Right atrium auricular region (tissue), 2 donors: ENCODE measurements around the gene GLOD5. TPM values are rescaled to one million over a fixed set of nuclear protein-coding genes. Genes with fewer than 3 reads are reported as not detected.

Experiments used
- DNase-seq: peaks from one replicate; pipeline ENCODE4 v3.0.0-alpha.2; 2019; ENCODE audit warnings: low spot score
- H3K27ac ChIP-seq, 2 donors: fragments of 200-600 bp; sonication (generic); 1 replicate in 1 of 2; 2 replicates in 1 of 2; pipeline ENCODE4 v1.5.1; 2016 to 2019
- H3K27me3 ChIP-seq, 2 donors: fragments of 200-600 bp; sonication (generic); one replicate each; pipeline versions ENCODE4 v1.5.1 to v1.6.0; 2017 to 2019
- H3K36me3 ChIP-seq: fragments of 200-600 bp; sonication (generic); one replicate; pipeline ENCODE4 v1.5.1; 2016
- H3K4me1 ChIP-seq, 2 donors: fragments of 200-600 bp; sonication (generic); one replicate each; pipeline versions ENCODE4 v1.5.1 to v1.6.0; 2017 to 2019
- H3K4me3 ChIP-seq, 2 donors: fragments of 200-600 bp; sonication (generic); 1 replicate in 1 of 2; 2 replicates in 1 of 2; pipeline ENCODE4 v1.5.1; 2017 to 2019; ENCODE audit warnings: mild to moderate bottlenecking in 1 of 2, moderate library complexity in 1 of 2
- H3K9me3 ChIP-seq, 2 donors: fragments of 200-600 bp; sonication (generic); one replicate each; pipeline ENCODE4 v1.5.1; 2019
- total RNA-seq, 2 donors: library from RNA; depleted of rRNA; stranded (reverse); fragments of >200 nt; gene quantifications; one replicate each; pipeline ENCODE4 v1.1.0, GENCODE V29; 2016
- TF ChIP-seq, protein P1 (sequence below), 2 donors: fragments of 200-600 bp; sonication (generic); IDR thresholded peaks; one replicate each; pipeline ENCODE4 v1.5.1; 2019; ENCODE audit warnings: antibody characterized with exemption in 2 of 2

GLOD5 gene
- total RNA-seq, 2 donors from 2014 or later = not detected

GRCh38 chrX:48786825-48787504, 25.4 kb downstream of the GLOD5 start:
- Histone ChIP-seq H3K4me1 (no peaks in the 10 kb centered on the region), H3K4me3 (no peak overlapping the region), H3K9me3 (no peaks in the 10 kb centered on the region), H3K27me3 (no peaks in the 10 kb centered on the region), H3K27ac (no peak overlapping the region), H3K36me3 (no peaks in the 10 kb centered on the region)
- DNase-seq = no peak
- TF ChIP-seq, protein P1, sequence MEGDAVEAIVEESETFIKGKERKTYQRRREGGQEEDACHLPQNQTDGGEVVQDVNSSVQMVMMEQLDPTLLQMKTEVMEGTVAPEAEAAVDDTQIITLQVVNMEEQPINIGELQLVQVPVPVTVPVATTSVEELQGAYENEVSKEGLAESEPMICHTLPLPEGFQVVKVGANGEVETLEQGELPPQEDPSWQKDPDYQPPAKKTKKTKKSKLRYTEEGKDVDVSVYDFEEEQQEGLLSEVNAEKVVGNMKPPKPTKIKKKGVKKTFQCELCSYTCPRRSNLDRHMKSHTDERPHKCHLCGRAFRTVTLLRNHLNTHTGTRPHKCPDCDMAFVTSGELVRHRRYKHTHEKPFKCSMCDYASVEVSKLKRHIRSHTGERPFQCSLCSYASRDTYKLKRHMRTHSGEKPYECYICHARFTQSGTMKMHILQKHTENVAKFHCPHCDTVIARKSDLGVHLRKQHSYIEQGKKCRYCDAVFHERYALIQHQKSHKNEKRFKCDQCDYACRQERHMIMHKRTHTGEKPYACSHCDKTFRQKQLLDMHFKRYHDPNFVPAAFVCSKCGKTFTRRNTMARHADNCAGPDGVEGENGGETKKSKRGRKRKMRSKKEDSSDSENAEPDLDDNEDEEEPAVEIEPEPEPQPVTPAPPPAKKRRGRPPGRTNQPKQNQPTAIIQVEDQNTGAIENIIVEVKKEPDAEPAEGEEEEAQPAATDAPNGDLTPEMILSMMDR (IDR thresholded peaks at IDR 0.05) = no peak

GRCh38 chrX:48787505-48788443, 26.2 kb downstream of the GLOD5 start:
- Histone ChIP-seq H3K27me3 (no peaks in the 10 kb centered on the region), H3K36me3 (no peaks in the 10 kb centered on the region), H3K9me3 (no peaks in the 10 kb centered on the region), H3K4me3 (no peak overlapping the region), H3K27ac (no peak overlapping the region), H3K4me1 (no peaks in the 10 kb centered on the region)
- TF ChIP-seq, protein P1 (IDR thresholded peaks at IDR 0.05) = no peak
- no peak for DNase-seq

DNA sequence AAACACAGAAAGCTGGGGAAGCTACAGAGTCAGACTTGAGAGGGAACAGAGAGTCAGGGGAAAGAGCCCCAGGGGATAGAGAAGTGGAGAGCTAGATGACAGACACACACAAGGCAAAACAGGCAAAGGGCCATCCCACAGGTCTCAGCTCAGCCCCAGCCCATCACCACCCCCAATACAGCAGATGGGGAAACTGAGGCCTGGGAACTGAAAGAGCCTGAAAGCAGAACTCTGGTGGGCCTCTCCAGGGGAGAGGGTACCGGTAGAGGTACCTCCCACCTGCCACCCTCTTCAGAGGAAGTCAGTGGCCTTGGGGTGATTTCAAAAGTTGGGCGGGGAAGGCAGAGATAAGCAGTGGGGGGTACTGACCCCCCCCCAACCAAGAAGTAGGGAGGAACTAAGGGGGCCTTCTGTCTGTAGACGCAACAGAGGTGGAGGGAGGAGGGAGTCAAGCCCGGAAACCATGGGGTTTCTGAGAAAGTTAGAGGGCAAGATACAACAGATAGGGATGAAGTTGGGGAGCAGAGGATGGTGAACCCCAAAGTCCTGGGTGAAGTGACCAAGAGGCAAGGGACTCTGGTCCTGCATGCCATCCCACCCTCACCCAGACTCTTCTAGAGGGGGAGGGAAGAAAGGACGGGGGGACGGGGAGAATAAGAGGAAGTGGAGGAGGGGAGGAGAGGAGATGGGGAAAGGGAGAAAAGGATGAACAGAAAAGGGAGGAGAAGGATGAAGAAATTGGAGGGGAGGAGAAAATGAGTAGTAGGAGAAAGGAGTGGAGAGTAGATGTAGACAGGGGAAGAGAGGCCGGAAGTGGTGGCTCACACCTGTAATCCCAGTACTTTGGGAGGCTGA, 28.0 kb downstream of the GLOD5 start:
- Histone ChIP-seq H3K36me3 (no peaks in the 10 kb centered on the region), H3K4me1 (no peaks in the 10 kb centered on the region)

DNA sequence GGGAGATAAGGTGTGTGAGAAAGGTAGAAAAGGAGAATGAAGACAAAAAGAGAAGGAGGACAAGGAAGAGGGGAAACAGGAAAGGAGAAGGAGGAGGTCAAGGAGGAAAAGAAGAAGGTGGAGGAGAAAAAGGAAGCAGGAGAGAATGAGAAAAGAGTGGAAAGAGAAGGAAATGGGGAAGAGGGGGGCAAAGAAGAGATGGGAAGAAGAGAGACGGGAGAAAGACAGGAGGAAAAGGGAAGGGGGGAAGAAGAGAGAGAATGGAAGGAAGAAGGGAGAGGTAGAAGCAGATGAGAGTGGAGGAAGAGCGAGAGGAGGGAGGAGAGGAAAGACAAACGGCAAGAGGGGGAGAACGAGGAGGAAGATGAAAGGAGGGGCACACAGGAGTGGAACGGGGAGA, 28.9 kb downstream of the GLOD5 start:
- Histone ChIP-seq H3K27me3 (no peaks in the 10 kb centered on the region), H3K4me1 (no peaks in the 10 kb centered on the region), H3K4me3 (no peak overlapping the region), H3K9me3 (no peaks in the 10 kb centered on the region), H3K27ac (no peak overlapping the region), H3K36me3 (no peaks in the 10 kb centered on the region)
- TF ChIP-seq, protein P1 (IDR thresholded peaks at IDR 0.05) = no peak
- DNase-seq = no peak

More for the DNA sequence above, 28.0 kb downstream of the GLOD5 start:
- Histone ChIP-seq H3K27ac (no peak overlapping the region), H3K9me3 (no peaks in the 10 kb centered on the region), H3K4me3 (no peak overlapping the region), H3K27me3 (no peaks in the 10 kb centered on the region)
- TF ChIP-seq, protein P1 (IDR thresholded peaks at IDR 0.05) = no peak
- no peak for DNase-seq

- Histone ChIP-seq H3K27ac (no peak overlapping the region), H3K27me3 (no peaks in the 10 kb centered on the region), H3K4me3 (no peak overlapping the region), H3K9me3 (no peaks in the 10 kb centered on the region), H3K4me1 (no peaks in the 10 kb centered on the region), H3K36me3 (no peaks in the 10 kb centered on the region)
- TF ChIP-seq, protein P1 (IDR thresholded peaks at IDR 0.05) = no peak
- no peak for DNase-seq
Observed at GRCh38 chrX:48791063-48791820, 29.7 kb downstream of the GLOD5 start.
